Esophagus muscularis mucosa (tissue), 4 donors: ENCODE results near the gene RAB17.

ENCODE experiments used
- EP300 ChIP-seq: sonication (generic); formaldehyde crosslinking; IDR thresholded peaks from one replicate; pipeline ENCODE4 v1.6.1; 2017; ENCODE audit warnings: antibody characterized with exemption
- POLR2A ChIP-seq: fragments of 450-650 bp; IDR thresholded peaks from one replicate; pipeline ENCODE4 v1.6.1; 2017; ENCODE audit warnings: antibody characterized with exemption, moderate library complexity, mild to moderate bottlenecking, low read depth
- TF ChIP-seq, protein P1 (sequence below), 3 experiments: fragments of 200-600 bp in 2 of 3; fragments of 450-650 bp in 1 of 3; sonication (generic) in 2 of 3; IDR thresholded peaks; one replicate each; pipeline ENCODE4 v1.5.1; 2017 to 2019; ENCODE audit warnings: antibody characterized with exemption in 3 of 3, mild to moderate bottlenecking in 2 of 3, moderate library complexity in 1 of 3

DNA sequence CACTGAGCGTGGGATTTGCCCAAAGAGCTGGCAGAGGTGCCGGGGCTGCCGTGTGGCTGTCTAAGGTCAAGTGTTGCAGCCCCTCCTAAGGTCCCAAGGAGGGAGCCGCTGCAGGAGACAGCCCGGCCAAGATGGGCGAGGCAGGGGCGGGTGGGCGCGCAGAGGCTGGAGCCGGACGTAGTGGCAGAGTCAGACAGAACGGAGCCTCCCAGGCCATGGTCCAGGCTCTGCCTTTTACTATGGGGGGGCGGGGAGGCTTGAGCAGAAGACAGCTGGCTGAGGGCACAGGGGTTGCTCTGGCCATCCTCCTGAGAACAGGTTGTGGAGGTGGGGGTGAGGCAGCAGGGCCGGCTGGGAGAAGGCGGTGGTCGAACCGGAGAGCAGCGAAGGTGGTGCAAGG lies 51.6 kb downstream of the RAB17 start:
- TF ChIP-seq POLR2A (no peak), EP300 (no peak)
- TF ChIP-seq, protein P1, sequence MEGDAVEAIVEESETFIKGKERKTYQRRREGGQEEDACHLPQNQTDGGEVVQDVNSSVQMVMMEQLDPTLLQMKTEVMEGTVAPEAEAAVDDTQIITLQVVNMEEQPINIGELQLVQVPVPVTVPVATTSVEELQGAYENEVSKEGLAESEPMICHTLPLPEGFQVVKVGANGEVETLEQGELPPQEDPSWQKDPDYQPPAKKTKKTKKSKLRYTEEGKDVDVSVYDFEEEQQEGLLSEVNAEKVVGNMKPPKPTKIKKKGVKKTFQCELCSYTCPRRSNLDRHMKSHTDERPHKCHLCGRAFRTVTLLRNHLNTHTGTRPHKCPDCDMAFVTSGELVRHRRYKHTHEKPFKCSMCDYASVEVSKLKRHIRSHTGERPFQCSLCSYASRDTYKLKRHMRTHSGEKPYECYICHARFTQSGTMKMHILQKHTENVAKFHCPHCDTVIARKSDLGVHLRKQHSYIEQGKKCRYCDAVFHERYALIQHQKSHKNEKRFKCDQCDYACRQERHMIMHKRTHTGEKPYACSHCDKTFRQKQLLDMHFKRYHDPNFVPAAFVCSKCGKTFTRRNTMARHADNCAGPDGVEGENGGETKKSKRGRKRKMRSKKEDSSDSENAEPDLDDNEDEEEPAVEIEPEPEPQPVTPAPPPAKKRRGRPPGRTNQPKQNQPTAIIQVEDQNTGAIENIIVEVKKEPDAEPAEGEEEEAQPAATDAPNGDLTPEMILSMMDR (IDR thresholded peaks at IDR 0.05): no peak
